Muscle layer of colon (tissue), 2 donors: ENCODE data around the gene RSRC1.
"Not testable (repeated sequence)": the region's sequence is repeated elsewhere in the genome, so short reads cannot be mapped to it uniquely, and the experiment has no call there.

Source experiments
- H3K27ac ChIP-seq: one replicate; pipeline ENCODE4 v1.7.0; 2013; ENCODE audit warnings: low read depth, mild to moderate bottlenecking, low read length, moderate library complexity
- H3K27me3 ChIP-seq, 2 donors: one replicate each; pipeline ENCODE4 v1.7.0; 2013; ENCODE audit warnings: low read length in 2 of 2, mild to moderate bottlenecking in 2 of 2; ENCODE audit not compliant: insufficient read depth in 2 of 2, control insufficient read depth in 1 of 2
- H3K36me3 ChIP-seq: one replicate; pipeline ENCODE4 v1.7.0; 2013; ENCODE audit warnings: mild to moderate bottlenecking, low read length; ENCODE audit not compliant: insufficient read depth
- H3K4me1 ChIP-seq: one replicate; pipeline ENCODE4 v1.7.0; 2013; ENCODE audit warnings: mild to moderate bottlenecking, low read length; ENCODE audit not compliant: insufficient read depth
- H3K4me3 ChIP-seq, 2 donors: one replicate each; pipeline ENCODE4 v1.7.0; 2013; ENCODE audit warnings: low read length in 2 of 2, low read depth in 1 of 2, mild to moderate bottlenecking in 1 of 2, moderate library complexity in 1 of 2
- H3K9ac ChIP-seq: one replicate; pipeline ENCODE4 v1.7.0; 2013; ENCODE audit warnings: low read length
- H3K9me3 ChIP-seq: one replicate; pipeline ENCODE4 v1.7.0; 2013; ENCODE audit warnings: mild to moderate bottlenecking, low read length
- donor health status: abdominal sarcoma.
- donor health status: Adenocarcinoma of cecum.

RSRC1 gene

DNA sequence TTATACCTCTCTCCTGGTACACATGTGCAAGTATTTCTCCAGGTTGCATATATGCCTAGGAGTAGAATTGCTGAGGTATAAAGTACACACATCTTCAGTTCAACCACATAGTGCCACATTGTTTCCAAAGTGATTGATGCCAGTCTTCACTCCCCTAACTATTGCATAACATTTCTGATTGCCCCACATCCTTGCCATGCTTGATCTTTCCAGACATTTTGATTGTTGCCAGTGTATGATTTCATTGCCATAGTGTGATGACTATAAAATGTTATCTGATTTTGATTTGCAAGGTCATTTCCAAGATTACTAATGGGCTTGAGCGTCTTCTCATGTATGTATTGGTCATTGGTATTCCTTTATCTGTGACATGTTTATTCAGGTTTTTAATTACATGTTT, 400.0 kb downstream of the RSRC1 start:
- no peak overlapping the region for H3K27ac ChIP-seq
- H3K9me3 ChIP-seq, result no peaks in the 10 kb centered on the region
- H3K27me3 ChIP-seq, result no peaks in the 10 kb centered on the region

GRCh38 chr3:158516729-158517128, 406.8 kb downstream of the RSRC1 start:
- H3K9me3 ChIP-seq, H3K4me3 ChIP-seq, H3K27ac ChIP-seq, H3K27me3 ChIP-seq, H3K4me1 ChIP-seq, H3K9ac ChIP-seq, H3K36me3 ChIP-seq: not testable (repeated sequence)

More for the DNA sequence above, 400.0 kb downstream of the RSRC1 start:
- no peak overlapping the region for H3K9ac ChIP-seq
- H3K36me3 ChIP-seq, result no peaks in the 10 kb centered on the region
- no peak overlapping the region for H3K4me3 ChIP-seq
- H3K4me1 ChIP-seq, result no peaks in the 10 kb centered on the region

DNA sequence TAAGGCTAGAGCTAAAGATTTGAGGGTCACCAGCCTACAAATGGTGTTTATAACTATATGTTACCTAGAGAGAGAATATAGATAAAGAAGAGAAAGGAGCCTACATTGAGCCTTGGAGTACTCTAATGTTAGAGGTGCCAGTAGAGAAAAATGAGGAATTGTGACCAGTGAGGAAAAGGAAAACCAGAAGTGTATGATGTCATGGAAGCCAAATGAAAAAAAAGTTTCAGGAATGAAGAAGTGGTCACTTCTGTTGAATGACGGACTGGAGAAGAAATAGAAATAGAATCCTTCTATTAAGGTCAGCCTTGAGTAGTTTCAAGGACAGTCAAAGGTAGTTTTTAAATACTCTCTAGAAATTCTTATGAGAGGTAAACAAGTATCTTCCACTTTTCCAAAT, 409.9 kb downstream of the RSRC1 start:
- Histone ChIP-seq H3K4me1 (no peaks in the 10 kb centered on the region), H3K4me3 (no peak overlapping the region), H3K27me3 (no peaks in the 10 kb centered on the region), H3K36me3 (no peaks in the 10 kb centered on the region), H3K9ac (no peak overlapping the region), H3K9me3 (no peaks in the 10 kb centered on the region), H3K27ac (no peak overlapping the region)

DNA sequence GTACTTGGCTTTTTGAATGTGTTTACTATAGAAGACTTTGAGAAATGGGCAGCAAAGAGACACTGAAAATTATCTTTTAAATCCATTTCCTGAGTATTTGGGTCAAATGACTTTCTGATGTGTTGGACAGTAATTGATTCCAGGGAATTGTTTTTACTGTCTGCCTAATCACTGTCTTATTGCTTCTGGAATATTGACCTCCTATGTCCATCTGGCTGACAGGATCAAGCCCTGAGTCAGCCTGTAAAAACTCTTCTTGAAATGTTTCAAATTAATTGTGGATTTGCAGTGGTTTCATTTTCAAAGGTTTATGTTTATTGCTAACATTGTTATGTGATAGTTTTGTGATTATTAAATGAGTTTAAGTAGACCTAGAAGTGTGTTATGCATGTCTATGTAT, 410.5 kb downstream of the RSRC1 start:
- Histone ChIP-seq H3K4me1 (no peaks in the 10 kb centered on the region), H3K4me3 (no peak overlapping the region), H3K27me3 (no peaks in the 10 kb centered on the region), H3K9me3 (no peaks in the 10 kb centered on the region), H3K9ac (no peak overlapping the region), H3K27ac (no peak overlapping the region), H3K36me3 (no peaks in the 10 kb centered on the region)

DNA sequence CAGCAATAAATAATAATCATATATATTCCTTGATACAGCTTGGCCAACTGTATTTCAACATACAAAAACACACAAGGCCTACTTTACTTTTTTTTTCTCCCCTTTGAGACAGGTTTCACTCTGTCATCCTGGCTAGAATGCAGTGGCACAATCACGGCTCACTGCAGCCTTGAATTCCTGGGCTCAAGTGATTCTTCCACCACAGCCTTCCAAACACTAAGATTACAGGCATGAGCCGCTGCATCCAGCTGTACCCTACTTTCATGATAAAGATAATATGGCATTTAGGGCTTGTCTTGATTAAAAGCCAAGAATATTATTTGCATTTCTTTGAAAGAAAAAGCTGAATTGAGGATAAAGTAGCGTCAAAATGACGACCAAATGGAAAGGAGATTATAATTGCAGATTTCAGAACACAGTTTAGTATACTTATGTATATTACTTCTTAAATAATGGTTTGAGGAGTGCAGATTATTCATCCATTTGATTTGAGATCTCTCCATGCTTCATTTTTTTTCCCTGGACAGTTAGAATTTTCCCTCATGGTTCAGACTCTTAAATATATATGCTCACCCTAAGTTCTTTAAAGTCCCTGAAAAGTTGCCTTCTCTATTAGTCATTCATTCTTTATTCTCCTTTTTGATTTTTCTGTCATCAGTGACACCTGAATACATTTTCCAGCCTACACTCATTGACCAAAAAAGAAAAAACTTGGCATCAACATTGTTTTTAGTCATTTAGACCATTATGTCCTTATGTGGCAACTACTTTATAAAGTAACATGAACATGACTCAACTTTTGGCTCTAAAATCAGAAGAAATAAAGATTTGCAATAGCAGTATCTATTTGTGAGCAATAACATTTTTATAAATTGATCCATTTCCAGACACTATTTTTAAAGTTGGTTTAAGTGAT, 412.6 kb downstream of the RSRC1 start:
- no peak overlapping the region for H3K27ac ChIP-seq
- H3K36me3 ChIP-seq, result no peaks in the 10 kb centered on the region
- H3K9me3 ChIP-seq, result no peaks in the 10 kb centered on the region
- H3K9ac ChIP-seq, result no peak overlapping the region
- no peaks in the 10 kb centered on the region for H3K27me3 ChIP-seq
- H3K4me3 ChIP-seq, result no peak overlapping the region
- H3K4me1 ChIP-seq, result no peaks in the 10 kb centered on the region

DNA sequence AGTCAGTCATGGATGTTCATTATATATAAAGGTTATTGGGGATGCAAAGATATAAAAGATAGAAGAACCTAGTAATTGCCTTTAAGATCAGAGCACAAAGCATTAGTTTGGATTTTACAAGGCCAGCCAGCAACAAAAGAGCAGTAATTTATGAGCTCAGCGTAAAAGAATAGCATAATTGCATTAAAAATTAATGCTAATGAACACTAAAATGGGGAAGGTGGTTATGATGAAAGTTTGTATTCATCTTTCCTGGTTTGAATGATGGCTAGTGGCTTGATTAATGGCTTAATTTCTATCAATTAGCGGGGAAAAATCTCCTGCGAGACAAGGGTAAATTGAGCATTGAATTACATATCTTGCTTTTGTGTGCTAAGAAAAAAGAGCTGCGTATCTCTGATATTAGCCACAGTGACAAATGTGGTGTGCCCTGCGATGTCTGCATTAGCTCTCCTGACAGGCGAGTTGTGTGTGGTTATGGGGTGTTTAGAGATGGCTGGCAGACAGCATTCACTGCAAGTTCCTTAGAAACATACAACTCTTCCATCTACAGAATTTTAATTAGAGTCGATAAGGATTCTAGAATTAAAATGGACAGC, 418.3 kb downstream of the RSRC1 start:
- Histone ChIP-seq H3K27ac (no peak overlapping the region), H3K4me3 (no peak overlapping the region)

DNA sequence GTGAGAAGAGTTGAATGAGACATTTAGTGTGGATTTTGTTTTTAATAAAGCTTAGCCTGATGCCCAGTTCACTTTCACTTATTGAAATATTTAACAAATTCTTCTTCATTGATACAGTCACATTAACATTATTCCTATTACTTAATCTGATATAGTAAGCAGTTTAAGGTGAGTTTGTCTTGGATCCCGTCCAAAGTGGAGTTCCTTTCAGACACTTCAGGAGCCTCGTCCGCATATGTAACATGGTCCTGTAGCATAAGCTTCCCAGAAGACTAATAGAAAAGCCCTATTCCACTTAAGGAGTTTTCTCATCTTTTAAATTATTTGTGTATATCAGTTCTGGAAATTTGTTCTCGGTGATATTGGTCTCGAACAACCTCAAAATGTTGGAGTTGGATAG, 421.4 kb downstream of the RSRC1 start:
- Histone ChIP-seq H3K27ac (no peak overlapping the region), H3K36me3 (no peaks in the 10 kb centered on the region), H3K4me3 (no peak overlapping the region), H3K9me3 (no peaks in the 10 kb centered on the region), H3K27me3 (no peaks in the 10 kb centered on the region), H3K4me1 (no peaks in the 10 kb centered on the region), H3K9ac (no peak overlapping the region)

More for the DNA sequence above, 418.3 kb downstream of the RSRC1 start:
- H3K27me3 ChIP-seq, result no peaks in the 10 kb centered on the region
- H3K36me3 ChIP-seq, result no peaks in the 10 kb centered on the region
- H3K9ac ChIP-seq, result no peak overlapping the region
- no peaks in the 10 kb centered on the region for H3K9me3 ChIP-seq
- no peaks in the 10 kb centered on the region for H3K4me1 ChIP-seq

GRCh38 chr3:158532099-158532734, 422.3 kb downstream of the RSRC1 start:
- no peaks in the 10 kb centered on the region for H3K27me3 ChIP-seq
- no peak overlapping the region for H3K27ac ChIP-seq
- H3K4me3 ChIP-seq, result no peak overlapping the region
- H3K4me1 ChIP-seq, result no peaks in the 10 kb centered on the region
- no peaks in the 10 kb centered on the region for H3K9me3 ChIP-seq
- no peak overlapping the region for H3K9ac ChIP-seq
- H3K36me3 ChIP-seq, result no peaks in the 10 kb centered on the region

- Histone ChIP-seq H3K4me3 (no peak overlapping the region), H3K9ac (no peak overlapping the region), H3K36me3 (no peaks in the 10 kb centered on the region), H3K27ac (no peak overlapping the region), H3K4me1 (no peaks in the 10 kb centered on the region), H3K9me3 (no peaks in the 10 kb centered on the region), H3K27me3 (no peaks in the 10 kb centered on the region)
Observed at GRCh38 chr3:158535918-158536317, 426.0 kb downstream of the RSRC1 start.

- H3K4me1 ChIP-seq, result no peaks in the 10 kb centered on the region
- H3K9ac ChIP-seq, result no peak overlapping the region
- no peaks in the 10 kb centered on the region for H3K36me3 ChIP-seq
- no peaks in the 10 kb centered on the region for H3K27me3 ChIP-seq
- H3K9me3 ChIP-seq, result no peaks in the 10 kb centered on the region
- no peak overlapping the region for H3K27ac ChIP-seq
- H3K4me3 ChIP-seq, result no peak overlapping the region
Observed at GRCh38 chr3:158539414-158540014, 429.6 kb downstream of the RSRC1 start.

DNA sequence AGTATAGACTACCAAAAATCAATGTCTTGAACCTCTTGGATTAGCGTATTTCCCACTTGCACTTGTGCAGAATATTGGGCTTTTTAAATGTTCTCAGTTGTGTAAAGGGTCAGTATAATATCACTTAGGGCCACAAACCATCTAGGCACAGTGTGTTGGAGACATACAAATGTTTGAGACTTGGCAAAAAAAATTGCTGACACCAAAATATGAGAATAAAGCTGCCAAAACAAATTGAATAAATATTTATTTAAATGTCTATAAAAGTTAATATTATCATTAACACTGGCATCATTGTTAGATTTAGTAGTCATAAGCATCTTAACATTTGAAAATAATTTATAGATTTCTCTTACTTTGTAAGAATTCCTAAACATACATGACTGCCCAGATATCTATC, 430.2 kb downstream of the RSRC1 start:
- H3K27me3 ChIP-seq, result no peaks in the 10 kb centered on the region
- H3K4me3 ChIP-seq, result no peak overlapping the region
- no peak overlapping the region for H3K27ac ChIP-seq
- H3K36me3 ChIP-seq, result no peaks in the 10 kb centered on the region
- no peak overlapping the region for H3K9ac ChIP-seq
- no peaks in the 10 kb centered on the region for H3K9me3 ChIP-seq
- H3K4me1 ChIP-seq, result no peaks in the 10 kb centered on the region
